Testis (tissue), 3 donors: ENCODE results near the gene COL4A2. TPM values are rescaled to one million over a fixed set of nuclear protein-coding genes. Genes with fewer than 3 reads are reported as not detected.

Experiments used
- DNase-seq: peaks from one replicate; pipeline ENCODE4 v3.0.0-alpha.2; 2019
- H3K27ac ChIP-seq, 2 donors: fragments of 200-600 bp; sonication (generic); one replicate each; pipeline ENCODE4 v1.5.1; 2019
- H3K27me3 ChIP-seq: fragments of 200-600 bp; sonication (generic); one replicate; pipeline ENCODE4 v1.5.1; 2019
- H3K36me3 ChIP-seq: fragments of 200-600 bp; sonication (generic); one replicate; pipeline ENCODE4 v1.5.1; 2017; ENCODE audit warnings: low read depth; ENCODE audit errors: missing control alignments
- H3K4me1 ChIP-seq: fragments of 200-600 bp; sonication (generic); one replicate; pipeline ENCODE4 v1.5.1; 2019
- H3K4me3 ChIP-seq, 2 donors: fragments of 200-600 bp; sonication (generic); one replicate each; pipeline ENCODE4 v1.5.1; 2017 to 2019
- H3K9me3 ChIP-seq: fragments of 200-600 bp; sonication (generic); one replicate; pipeline ENCODE4 v1.5.1; 2017
- CTCF ChIP-seq, 3 experiments: fragments of 450-650 bp in 2 of 3; fragments of 200-600 bp in 1 of 3; sonication (generic) in 1 of 3; IDR thresholded peaks; one replicate each; pipeline ENCODE4 v1.5.1; 2016 to 2019; ENCODE audit warnings: antibody characterized with exemption in 3 of 3, mild to moderate bottlenecking in 2 of 3, moderate library complexity in 1 of 3
- POLR2A ChIP-seq: fragments of 450-650 bp; IDR thresholded peaks from one replicate; pipeline ENCODE4 v1.6.1; 2017; ENCODE audit warnings: antibody characterized with exemption, mild to moderate bottlenecking, moderate library complexity
- WGBS, 2 donors: methylation state at CpG; one replicate each; pipeline ENCODE4 v1.1.5; 2018; 5-methylcytosine and 5-hydroxymethylcytosine counted together
- intact Hi-C: fragments of 100-400 bp; cut with DNase I; formaldehyde crosslinking; loops from one replicate; pipeline ENCODE4 v1.15.1; 2023; ENCODE audit warnings: low total_unique reads
- polyA plus RNA-seq: library from polyadenylated mRNA; stranded (reverse); fragments of 350-450 nt; fragmentation: Illumina TruSeq; extraction: RNeasy Lipid Tissue Mini Kit (QIAGEN cat#74804); gene quantifications from one replicate; pipeline ENCODE4 v1.2.3, GENCODE V29; 2014; ENCODE audit warnings: low read depth, low replicate concordance; ENCODE audit not compliant: insufficient read depth
- total RNA-seq, 2 donors: library from RNA; depleted of rRNA; stranded (reverse); fragments of >200 nt; gene quantifications; one replicate each; pipeline ENCODE4 v1.2.3, GENCODE V29; 2016

COL4A2 gene
- total and polyA plus RNA-seq, 3 donors from 2014 or later, result 69.1 to 89.9 (median 81.0) TPM

GRCh38 chr13:110503979-110504499 lies 197.0 kb downstream of the COL4A2 start:
- Histone ChIP-seq H3K4me3 (no peak overlapping the region), H3K4me1 (peaks cover 13% of the 10 kb centered on the region), H3K27me3 (no peaks in the 10 kb centered on the region), H3K9me3 (no peaks in the 10 kb centered on the region), H3K27ac (no peak overlapping the region), H3K36me3 (no peaks in the 10 kb centered on the region)
- WGBS, 2 donors, result 96 to 100% methylated on average over 4 to 18 of the region's 18 CpGs
- intact Hi-C loops, result no loop called here
- no peak for DNase-seq
- TF ChIP-seq CTCF (IDR thresholded peaks at IDR 0.05) (no peak), POLR2A (no peak)

GRCh38 chr13:110505594-110505993 lies 198.5 kb downstream of the COL4A2 start:
- intact Hi-C loops, result no loop called here
- no peaks in the 10 kb centered on the region for H3K9me3 ChIP-seq
- peaks cover 17% of the 10 kb centered on the region for H3K4me1 ChIP-seq
- TF ChIP-seq POLR2A (no peak), CTCF (IDR thresholded peaks at IDR 0.05) (no peak)
- no peak overlapping the region for H3K4me3 ChIP-seq
- DNase-seq, result no peak
- no peak overlapping the region for H3K27ac ChIP-seq
- 90 to 92% methylated on average over 6 to 10 of the region's 10 CpGs for WGBS, 2 donors
- H3K36me3 ChIP-seq, result no peaks in the 10 kb centered on the region
- no peaks in the 10 kb centered on the region for H3K27me3 ChIP-seq

DNA sequence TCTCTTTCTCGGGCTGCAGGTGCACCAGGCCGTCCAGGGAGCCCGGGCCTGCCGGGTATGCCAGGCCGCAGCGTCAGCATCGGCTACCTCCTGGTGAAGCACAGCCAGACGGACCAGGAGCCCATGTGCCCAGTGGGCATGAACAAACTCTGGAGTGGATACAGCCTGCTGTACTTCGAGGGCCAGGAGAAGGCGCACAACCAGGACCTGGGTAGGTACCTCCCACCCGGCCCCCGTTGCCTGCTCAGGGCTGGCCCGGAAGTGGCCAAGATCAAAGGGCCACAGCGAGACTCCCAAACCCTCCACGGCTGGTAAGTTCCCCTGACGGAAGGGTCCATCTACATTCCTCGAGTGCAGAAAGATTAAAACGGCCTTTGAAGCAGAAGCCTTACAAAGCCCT lies 199.3 kb downstream of the COL4A2 start:
- WGBS, 2 donors, result 84 to 88% methylated on average over 11 to 17 of the region's 18 CpGs
- Histone ChIP-seq H3K27ac (peak overlapping the region in 1 of 2 donors; percentile 41), H3K27me3 (no peaks in the 10 kb centered on the region), H3K9me3 (no peaks in the 10 kb centered on the region), H3K4me3 (no peak overlapping the region), H3K36me3 (no peaks in the 10 kb centered on the region), H3K4me1 (peaks cover 19% of the 10 kb centered on the region)
- TF ChIP-seq POLR2A (no peak), CTCF (IDR thresholded peaks at IDR 0.05) (no peak)
- intact Hi-C loops, result no loop called here
- no peak for DNase-seq

DNA sequence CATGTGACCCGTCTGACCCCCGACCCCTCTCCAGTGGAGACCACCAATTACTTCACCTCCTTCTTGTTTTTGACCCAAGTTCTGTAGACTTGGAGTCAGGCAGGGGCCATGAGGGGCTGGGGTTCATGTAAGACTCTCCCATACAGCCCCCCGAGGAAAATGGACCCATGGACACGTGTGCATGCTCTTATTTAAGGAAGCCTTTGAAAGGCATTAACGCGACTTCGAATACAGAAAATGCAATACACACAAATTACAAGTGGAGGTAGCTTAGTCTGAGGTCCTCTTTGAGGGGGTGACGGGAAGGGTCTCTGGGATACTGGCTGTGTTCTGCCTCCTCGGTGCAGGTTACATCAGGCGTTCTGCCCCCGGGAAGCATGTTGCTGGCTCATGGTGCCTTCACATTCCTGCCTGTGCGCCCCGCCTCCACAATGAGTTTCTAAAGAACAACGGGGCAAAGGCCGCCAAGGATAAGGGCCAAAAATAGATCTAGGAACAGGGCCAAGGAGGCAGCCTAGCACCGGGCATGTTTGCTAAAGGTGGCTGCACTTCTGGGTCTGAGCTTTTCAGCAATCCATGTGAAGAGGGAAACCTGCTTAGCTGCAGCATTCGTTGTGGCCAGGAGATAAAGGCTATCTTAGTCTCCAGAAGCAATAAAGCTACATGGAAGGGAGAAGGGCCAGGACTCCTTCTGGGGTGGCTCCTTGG lies 199.9 kb downstream of the COL4A2 start:
- intact Hi-C loops, result no loop called here
- Histone ChIP-seq H3K27me3 (no peaks in the 10 kb centered on the region), H3K27ac (peak overlapping the region in 1 of 2 donors; percentile 41), H3K36me3 (no peaks in the 10 kb centered on the region), H3K4me3 (no peak overlapping the region), H3K4me1 (peaks cover 19% of the 10 kb centered on the region), H3K9me3 (no peaks in the 10 kb centered on the region)
- 50 to 60% methylated on average over 17 of the region's 17 CpGs for WGBS, 2 donors
- DNase-seq, result peak; percentile 66
- TF ChIP-seq POLR2A (no peak), CTCF (IDR thresholded peaks at IDR 0.05) (no peak)
